Measurements from ENCODE around the gene PGAP3. TPM values are rescaled to one million over a fixed set of nuclear protein-coding genes. Genes with fewer than 3 reads are reported as not detected.

Gene PGAP3
- total and polyA plus RNA-seq, 4 donors = 15.9 to 39.7 (median 26.4) TPM

GRCh38 chr17:39677542-39678339, 10.1 kb downstream of the PGAP3 start:
- 54 to 68% methylated on average over 13 of the region's 13 CpGs for WGBS, 2 donors
- DNase-seq (peak; percentile 86 to 94 (median 89)), ATAC-seq (ENCODE audit: insufficient read depth, low FRiP score) (no peak)
- Histone ChIP-seq H3K36me3 (ENCODE audit: control insufficient read depth in 4 of 4, insufficient read depth in 4 of 4, low read length in 4 of 4) (peaks cover 0 to 10% (median 6%) of the 10 kb centered on the region in 4 donors), H3K9me3 (ENCODE audit: control insufficient read depth in 4 of 4, insufficient read depth in 3 of 4, low read length in 3 of 4) (no peaks in the 10 kb centered on the region), H3K4me3 (no peak overlapping the region), H3K9ac (ENCODE audit: insufficient read depth in 1 of 2, low read length in 2 of 2) (peak overlapping the region in 1 of 2 donors; percentile 56), H3K27ac (ENCODE audit: low read depth in 1 of 2, low read length in 1 of 2) (peak overlapping the region; percentile 34 to 97), H3K4me1 (ENCODE audit: control insufficient read depth in 5 of 5, insufficient read depth in 5 of 5, low read length in 5 of 5) (peaks cover 10 to 34% (median 19%) of the 10 kb centered on the region in 5 donors), H3K27me3 (ENCODE audit: control insufficient read depth in 3 of 3, insufficient read depth in 3 of 3, low read length in 2 of 3) (no peaks in the 10 kb centered on the region)
- TF ChIP-seq CTCF (IDR thresholded peaks at IDR 0.05; ENCODE audit: control extremely low read depth, extremely low read depth) = no peak

- TF ChIP-seq CTCF (IDR thresholded peaks at IDR 0.05; ENCODE audit: control extremely low read depth, extremely low read depth) = no peak
- Histone ChIP-seq H3K36me3 (ENCODE audit: control insufficient read depth in 4 of 4, insufficient read depth in 4 of 4, low read length in 4 of 4) (peaks cover 0 to 10% (median 6%) of the 10 kb centered on the region in 4 donors), H3K27me3 (ENCODE audit: control insufficient read depth in 3 of 3, insufficient read depth in 3 of 3, low read length in 2 of 3) (no peaks in the 10 kb centered on the region), H3K27ac (ENCODE audit: low read depth in 1 of 2, low read length in 1 of 2) (peak overlapping the region; percentile 34 to 87), H3K9me3 (ENCODE audit: control insufficient read depth in 4 of 4, insufficient read depth in 3 of 4, low read length in 3 of 4) (no peaks in the 10 kb centered on the region), H3K4me1 (ENCODE audit: control insufficient read depth in 5 of 5, insufficient read depth in 5 of 5, low read length in 5 of 5) (peaks cover 10 to 34% (median 19%) of the 10 kb centered on the region in 5 donors), H3K4me3 (no peak overlapping the region), H3K9ac (ENCODE audit: insufficient read depth in 1 of 2, low read length in 2 of 2) (no peak overlapping the region)
- DNase-seq (no peak), ATAC-seq (ENCODE audit: insufficient read depth, low FRiP score) (no peak)
- 75 to 82% methylated on average over 8 of the region's 8 CpGs for WGBS, 2 donors
These were observed 10.8 kb downstream of the PGAP3 start for GRCh38 chr17:39677072-39677471.

- Histone ChIP-seq H3K9me3 (ENCODE audit: control insufficient read depth in 4 of 4, insufficient read depth in 3 of 4, low read length in 3 of 4) (no peaks in the 10 kb centered on the region), H3K36me3 (ENCODE audit: control insufficient read depth in 4 of 4, insufficient read depth in 4 of 4, low read length in 4 of 4) (peaks cover 0 to 10% (median 6%) of the 10 kb centered on the region in 4 donors), H3K4me3 (no peak overlapping the region), H3K9ac (ENCODE audit: insufficient read depth in 1 of 2, low read length in 2 of 2) (no peak overlapping the region), H3K27ac (ENCODE audit: low read depth in 1 of 2, low read length in 1 of 2) (peak overlapping the region; percentile 8 to 87), H3K4me1 (ENCODE audit: control insufficient read depth in 5 of 5, insufficient read depth in 5 of 5, low read length in 5 of 5) (peaks cover 10 to 42% (median 19%) of the 10 kb centered on the region in 5 donors), H3K27me3 (ENCODE audit: control insufficient read depth in 3 of 3, insufficient read depth in 3 of 3, low read length in 2 of 3) (peaks cover 0 to 2% (median 0%) of the 10 kb centered on the region in 3 donors)
- no peak for TF ChIP-seq CTCF (IDR thresholded peaks at IDR 0.05; ENCODE audit: control extremely low read depth, extremely low read depth)
- WGBS, 2 donors = 27 to 33% methylated on average over 7 of the region's 7 CpGs
- peak; percentile 70 to 89 (median 86) for DNase-seq
- peak; percentile 35 for ATAC-seq (ENCODE audit: insufficient read depth, low FRiP score)
These were observed 11.5 kb downstream of the PGAP3 start for GRCh38 chr17:39676198-39676819.
